ENCODE measurements around the gene TGFBR3. TPM values are rescaled to one million over a fixed set of nuclear protein-coding genes. Genes with fewer than 3 reads are reported as not detected.

The TGFBR3 gene
- polyA plus RNA-seq, 1 donor (not counting 4 experiments of a cell fraction or from before 2014, with no cell fraction given): 1.2 TPM

DNA sequence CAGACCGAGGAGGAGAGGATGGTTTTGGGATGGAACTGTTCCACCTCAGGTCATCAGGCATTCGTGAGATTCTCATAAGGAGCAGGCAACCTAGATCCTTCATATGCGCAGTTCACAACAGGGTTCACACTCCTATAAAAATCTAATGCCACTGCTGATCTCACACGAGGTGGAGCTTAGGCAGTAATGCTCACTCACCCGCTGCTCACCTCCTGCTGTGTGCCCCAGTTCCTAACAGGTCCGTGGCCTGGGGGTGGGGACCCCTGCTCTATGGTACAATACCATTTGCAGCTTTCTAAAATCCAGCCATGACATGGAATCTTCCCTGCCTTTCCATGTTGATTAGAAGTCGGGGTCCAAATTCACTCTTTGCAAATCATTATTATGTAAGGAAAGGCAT lies 72.1 kb downstream of the TGFBR3 start:
- dilution Hi-C loops (cut with MboI; ENCODE audit: extremely low pct_ligation_motif_present, low sequenced_read_pairs): no loop called here
- H3K9me1 ChIP-seq (ENCODE audit: control insufficient read depth, extremely low read depth, insufficient read depth, low read length): no peaks in the 10 kb centered on the region
- FAIRE-seq: no peak

DNA sequence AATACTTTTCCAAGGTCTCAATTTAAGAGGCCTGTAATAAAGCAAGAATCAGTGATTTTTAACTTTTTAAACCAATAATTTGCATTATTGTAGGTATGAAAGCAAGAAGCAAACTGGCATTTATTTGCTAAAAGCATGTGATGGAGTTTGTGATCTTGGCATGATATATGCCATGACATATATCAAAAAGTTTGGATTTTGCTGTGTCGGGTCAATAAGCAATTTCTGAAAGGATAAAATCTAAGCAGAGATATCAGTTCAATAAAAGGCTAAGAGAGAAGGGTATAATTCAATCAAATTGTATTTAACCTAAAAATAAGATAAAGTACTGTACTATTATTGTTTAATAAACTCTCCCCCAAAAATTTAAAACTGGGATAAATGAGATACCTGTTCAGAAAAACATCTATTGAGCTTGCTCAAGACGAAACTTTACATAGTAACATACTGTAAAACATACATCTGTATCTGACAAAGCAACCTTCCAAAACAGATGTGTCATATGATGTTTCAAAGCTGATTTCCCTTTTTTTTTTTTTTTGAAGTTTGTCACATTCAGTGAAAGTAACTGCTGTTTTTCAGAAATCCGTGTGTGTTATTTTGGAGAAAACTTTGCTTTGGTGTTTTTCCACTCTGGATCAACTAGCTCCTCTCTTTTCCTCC lies 74.5 kb downstream of the TGFBR3 start:
- no peak overlapping the region for H3K27ac ChIP-seq (ENCODE audit: control insufficient read depth, insufficient read depth, low read length)
- no peak overlapping the region for H2AFZ ChIP-seq (ENCODE audit: control insufficient read depth, low read length)
- no peaks in the 10 kb centered on the region for H4K20me1 ChIP-seq (ENCODE audit: control insufficient read depth, extremely low read depth, insufficient read depth, low read length)
- no peaks in the 10 kb centered on the region for H3K4me1 ChIP-seq (ENCODE audit: control insufficient read depth, extremely low read depth, insufficient read depth, low read length)
- H3K27me3 ChIP-seq (ENCODE audit: control insufficient read depth, extremely low read depth, insufficient read depth, low read length): no peaks in the 10 kb centered on the region
- H3K79me2 ChIP-seq (ENCODE audit: control insufficient read depth, insufficient read depth, low read length): no peaks in the 10 kb centered on the region
- FAIRE-seq: no peak
- dilution Hi-C loops (cut with MboI; ENCODE audit: extremely low pct_ligation_motif_present, low sequenced_read_pairs): no loop called here
- no peak overlapping the region for H3K4me2 ChIP-seq (ENCODE audit: control insufficient read depth, extremely low read depth, insufficient read depth, low read depth, low read length)
- no peaks in the 10 kb centered on the region for H3K9me1 ChIP-seq (ENCODE audit: control insufficient read depth, extremely low read depth, insufficient read depth, low read length)
- H3K9ac ChIP-seq (ENCODE audit: control insufficient read depth, extremely low read depth, insufficient read depth, low read length): no peak overlapping the region
- no peak overlapping the region for H3K4me3 ChIP-seq (ENCODE audit: control insufficient read depth in 2 of 3, extremely low read depth in 1 of 3, insufficient read depth in 2 of 3, low read depth in 1 of 3, low read length in 3 of 3)
- no peaks in the 10 kb centered on the region for H3K36me3 ChIP-seq (ENCODE audit: control insufficient read depth in 2 of 2, extremely low read depth in 1 of 2, insufficient read depth in 2 of 2, low read length in 2 of 2)
- no peak for DNase-seq (ENCODE audit: low read depth, low spot score)
- no peak for TF ChIP-seq EZH2 (IDR thresholded peaks at IDR 0.05; ENCODE audit: low read length)
- TF ChIP-seq, protein P1, sequence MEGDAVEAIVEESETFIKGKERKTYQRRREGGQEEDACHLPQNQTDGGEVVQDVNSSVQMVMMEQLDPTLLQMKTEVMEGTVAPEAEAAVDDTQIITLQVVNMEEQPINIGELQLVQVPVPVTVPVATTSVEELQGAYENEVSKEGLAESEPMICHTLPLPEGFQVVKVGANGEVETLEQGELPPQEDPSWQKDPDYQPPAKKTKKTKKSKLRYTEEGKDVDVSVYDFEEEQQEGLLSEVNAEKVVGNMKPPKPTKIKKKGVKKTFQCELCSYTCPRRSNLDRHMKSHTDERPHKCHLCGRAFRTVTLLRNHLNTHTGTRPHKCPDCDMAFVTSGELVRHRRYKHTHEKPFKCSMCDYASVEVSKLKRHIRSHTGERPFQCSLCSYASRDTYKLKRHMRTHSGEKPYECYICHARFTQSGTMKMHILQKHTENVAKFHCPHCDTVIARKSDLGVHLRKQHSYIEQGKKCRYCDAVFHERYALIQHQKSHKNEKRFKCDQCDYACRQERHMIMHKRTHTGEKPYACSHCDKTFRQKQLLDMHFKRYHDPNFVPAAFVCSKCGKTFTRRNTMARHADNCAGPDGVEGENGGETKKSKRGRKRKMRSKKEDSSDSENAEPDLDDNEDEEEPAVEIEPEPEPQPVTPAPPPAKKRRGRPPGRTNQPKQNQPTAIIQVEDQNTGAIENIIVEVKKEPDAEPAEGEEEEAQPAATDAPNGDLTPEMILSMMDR (optimal IDR thresholded peaks at IDR 0.05 in 1 of 3, IDR thresholded peaks at IDR 0.05 in 1 of 3, conservative IDR thresholded peaks at IDR 0.05 in 1 of 3; ENCODE audit: extremely low read depth in 1 of 3, insufficient read depth in 2 of 3, low read length in 3 of 3): no peak
- H3K9me3 ChIP-seq (ENCODE audit: control insufficient read depth, low read depth, low read length): no peaks in the 10 kb centered on the region

More for the DNA sequence above, 72.1 kb downstream of the TGFBR3 start:
- Histone ChIP-seq H4K20me1 (ENCODE audit: control insufficient read depth, extremely low read depth, insufficient read depth, low read length) (no peaks in the 10 kb centered on the region), H3K9ac (ENCODE audit: control insufficient read depth, extremely low read depth, insufficient read depth, low read length) (no peak overlapping the region), H3K27ac (ENCODE audit: control insufficient read depth, insufficient read depth, low read length) (no peak overlapping the region), H3K79me2 (ENCODE audit: control insufficient read depth, insufficient read depth, low read length) (no peaks in the 10 kb centered on the region), H3K4me1 (ENCODE audit: control insufficient read depth, extremely low read depth, insufficient read depth, low read length) (peaks cover 5% of the 10 kb centered on the region), H3K36me3 (ENCODE audit: control insufficient read depth in 2 of 2, extremely low read depth in 1 of 2, insufficient read depth in 2 of 2, low read length in 2 of 2) (no peaks in the 10 kb centered on the region), H3K4me2 (ENCODE audit: control insufficient read depth, extremely low read depth, insufficient read depth, low read depth, low read length) (no peak overlapping the region), H2AFZ (ENCODE audit: control insufficient read depth, low read length) (no peak overlapping the region), H3K4me3 (ENCODE audit: control insufficient read depth in 2 of 3, extremely low read depth in 1 of 3, insufficient read depth in 2 of 3, low read depth in 1 of 3, low read length in 3 of 3) (no peak overlapping the region), H3K9me3 (ENCODE audit: control insufficient read depth, low read depth, low read length) (no peaks in the 10 kb centered on the region), H3K27me3 (ENCODE audit: control insufficient read depth, extremely low read depth, insufficient read depth, low read length) (no peaks in the 10 kb centered on the region)
- TF ChIP-seq, protein P1 (optimal IDR thresholded peaks at IDR 0.05 in 1 of 3, IDR thresholded peaks at IDR 0.05 in 1 of 3, conservative IDR thresholded peaks at IDR 0.05 in 1 of 3; ENCODE audit: extremely low read depth in 1 of 3, insufficient read depth in 2 of 3, low read length in 3 of 3): no peak
- TF ChIP-seq EZH2 (IDR thresholded peaks at IDR 0.05; ENCODE audit: low read length): no peak
- DNase-seq (ENCODE audit: low read depth, low spot score): no peak

Measured in keratinocyte (primary cell).